HG03060 (cell line): ENCODE data around the gene DMBX1.

Experiments used
- ATAC-seq: cut with Tn5 transposase; IDR thresholded peaks from one replicate; pipeline ENCODE4 v1.9.1; 2021; ENCODE audit warnings: low read depth, moderate number of reproducible peaks; ENCODE audit not compliant: unreplicated experiment

DMBX1 gene

GRCh38 chr1:46489638-46490405 is at the start of gene DMBX1:
Gene DMBX1 (plus strand): TSS chr1:46489836. CDS start chr1:46507011, 17,175 bp downstream.
- ATAC-seq: no peak

DNA sequence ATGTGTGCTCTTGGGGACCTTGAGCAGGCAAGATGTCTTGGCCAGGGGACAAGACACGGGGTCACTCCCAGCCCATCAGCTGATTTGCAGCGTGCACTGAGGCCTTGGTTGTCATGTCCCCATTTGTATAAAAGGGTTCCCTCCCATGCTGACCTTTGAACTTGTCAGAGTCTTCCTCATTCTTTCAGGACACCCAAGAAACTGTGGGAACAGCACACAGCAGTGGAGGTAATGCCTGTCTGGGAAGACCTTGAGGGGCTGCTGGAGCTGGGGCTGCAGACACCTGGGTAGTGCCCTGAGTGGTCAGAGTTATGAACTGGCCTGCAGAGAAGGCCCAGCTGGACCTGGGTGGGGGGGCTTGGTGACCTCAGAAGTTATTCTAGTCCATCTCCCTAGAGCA is 49.2 kb upstream of the DMBX1 start:
- no peak for ATAC-seq

DNA sequence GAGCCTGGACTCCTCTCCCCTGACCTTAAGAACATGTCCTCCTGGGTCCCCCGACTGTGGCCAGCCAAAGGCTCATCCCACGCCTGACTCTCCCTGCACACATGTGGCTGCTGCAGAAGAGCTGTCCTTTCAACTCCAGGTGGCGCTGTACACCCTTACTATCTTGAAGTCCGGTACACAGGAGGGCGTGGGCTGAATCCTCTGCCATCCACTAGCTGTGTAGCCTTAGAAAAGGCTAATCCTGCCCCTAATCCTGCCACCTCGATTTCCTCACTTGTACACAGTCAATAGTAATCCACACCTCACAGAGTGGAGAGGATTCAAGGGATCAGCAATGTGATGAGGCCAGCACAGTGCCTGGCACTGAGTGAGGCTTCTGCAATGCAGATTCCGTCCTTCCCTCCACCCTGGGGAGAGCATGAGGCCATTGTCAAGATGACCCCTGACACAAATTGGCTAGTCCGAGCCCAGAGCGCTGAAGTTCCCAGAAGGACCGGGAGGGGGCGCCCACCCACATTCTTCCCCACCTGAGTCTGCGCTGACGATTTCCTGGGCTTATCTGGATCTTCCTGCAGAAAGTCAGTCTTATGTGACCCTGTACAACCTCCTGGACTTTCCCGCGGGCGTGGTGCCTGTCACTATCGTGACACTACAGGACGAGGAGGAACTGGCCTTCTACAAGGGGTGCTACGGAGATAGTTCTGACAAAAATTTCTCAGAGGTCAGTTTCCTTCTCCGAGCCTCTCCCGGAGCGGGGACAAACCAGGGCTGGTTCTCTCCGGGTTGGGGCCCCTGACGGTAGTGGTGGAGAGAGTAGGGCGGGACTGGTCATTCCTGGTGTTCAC is 47.1 kb upstream of the DMBX1 start:
- peak; percentile 75 for ATAC-seq

- no peak for ATAC-seq
Measured at GRCh38 chr1:46444466-46444865, 45.2 kb upstream of the DMBX1 start.

GRCh38 chr1:46445773-46446256 is 43.8 kb upstream of the DMBX1 start:
- no peak for ATAC-seq

DNA sequence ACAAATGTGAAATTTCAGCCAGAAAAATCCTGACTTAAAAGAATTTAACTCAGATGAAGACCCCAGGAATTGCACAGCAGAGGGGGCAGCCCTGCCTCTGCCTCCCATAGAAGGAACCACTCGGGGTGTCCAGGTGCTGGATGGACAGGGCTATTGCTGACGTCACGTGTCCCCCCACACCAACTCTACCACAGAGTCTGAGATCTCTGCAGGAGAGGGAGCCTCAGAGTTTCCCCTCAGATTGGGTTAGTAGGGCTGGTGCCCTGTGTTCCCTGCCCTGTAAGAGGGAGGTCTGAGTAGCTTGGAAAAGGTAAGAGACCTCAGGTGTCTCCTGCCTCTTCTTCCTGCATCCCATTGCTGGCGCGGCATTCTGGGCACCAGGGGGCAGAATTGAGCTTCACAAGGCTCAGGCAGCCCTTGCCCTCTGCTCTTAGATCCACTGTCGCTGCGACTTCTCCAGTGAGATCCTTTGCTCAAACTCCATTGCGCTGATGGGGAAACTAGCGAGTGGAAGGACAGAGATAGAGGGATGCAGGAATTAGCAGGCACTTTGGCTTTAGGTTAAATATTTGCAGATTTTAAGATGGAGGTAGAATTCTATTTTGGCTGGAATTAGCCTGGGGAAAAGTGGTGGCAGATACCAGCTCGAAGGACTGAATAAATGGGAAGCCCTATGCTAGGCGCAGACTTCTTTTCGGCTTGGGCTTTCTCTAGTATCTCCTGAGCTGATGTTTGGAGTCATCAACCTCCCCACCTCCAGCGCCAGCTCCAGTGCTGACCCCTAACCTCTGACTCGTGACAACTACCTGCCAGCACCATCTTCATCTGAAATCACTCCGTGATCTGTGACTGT is 42.8 kb upstream of the DMBX1 start:
- ATAC-seq: no peak

DNA sequence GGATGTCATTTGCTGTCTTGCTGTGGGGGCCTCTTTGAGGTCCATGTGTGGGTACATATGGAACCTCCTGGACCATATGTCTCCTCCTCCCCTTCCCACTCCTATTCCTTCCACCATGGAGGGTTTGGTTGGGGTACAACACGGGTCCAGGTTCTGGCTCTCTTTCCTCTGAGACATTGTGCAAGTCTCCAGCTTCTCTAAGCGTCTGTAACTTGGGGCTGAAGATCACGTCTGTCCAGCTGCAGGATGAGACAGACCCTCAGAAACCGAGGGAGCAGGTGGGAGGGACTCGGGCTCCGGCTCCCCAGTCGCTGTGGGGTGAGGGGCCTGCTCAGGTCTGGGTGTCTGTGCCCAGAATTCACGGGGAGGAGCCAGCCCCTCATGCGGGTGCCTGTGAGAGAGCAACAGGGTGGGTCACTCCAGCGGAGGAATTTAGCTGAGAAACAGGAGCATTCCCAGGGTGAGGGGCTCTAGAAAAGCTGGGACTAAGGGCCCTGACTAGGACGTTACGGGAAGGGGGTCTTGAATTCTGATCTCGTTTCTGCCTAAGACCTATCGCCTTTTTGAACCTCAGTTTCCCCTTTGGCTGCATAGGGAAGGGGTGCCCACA is 42.0 kb upstream of the DMBX1 start:
- ATAC-seq: no peak

- no peak for ATAC-seq
Measured at GRCh38 chr1:46448109-46448911, 41.3 kb upstream of the DMBX1 start.

- no peak for ATAC-seq
Measured at GRCh38 chr1:46449223-46450159, 40.1 kb upstream of the DMBX1 start.

GRCh38 chr1:46450160-46450517 is 39.5 kb upstream of the DMBX1 start:
- ATAC-seq: no peak

DNA sequence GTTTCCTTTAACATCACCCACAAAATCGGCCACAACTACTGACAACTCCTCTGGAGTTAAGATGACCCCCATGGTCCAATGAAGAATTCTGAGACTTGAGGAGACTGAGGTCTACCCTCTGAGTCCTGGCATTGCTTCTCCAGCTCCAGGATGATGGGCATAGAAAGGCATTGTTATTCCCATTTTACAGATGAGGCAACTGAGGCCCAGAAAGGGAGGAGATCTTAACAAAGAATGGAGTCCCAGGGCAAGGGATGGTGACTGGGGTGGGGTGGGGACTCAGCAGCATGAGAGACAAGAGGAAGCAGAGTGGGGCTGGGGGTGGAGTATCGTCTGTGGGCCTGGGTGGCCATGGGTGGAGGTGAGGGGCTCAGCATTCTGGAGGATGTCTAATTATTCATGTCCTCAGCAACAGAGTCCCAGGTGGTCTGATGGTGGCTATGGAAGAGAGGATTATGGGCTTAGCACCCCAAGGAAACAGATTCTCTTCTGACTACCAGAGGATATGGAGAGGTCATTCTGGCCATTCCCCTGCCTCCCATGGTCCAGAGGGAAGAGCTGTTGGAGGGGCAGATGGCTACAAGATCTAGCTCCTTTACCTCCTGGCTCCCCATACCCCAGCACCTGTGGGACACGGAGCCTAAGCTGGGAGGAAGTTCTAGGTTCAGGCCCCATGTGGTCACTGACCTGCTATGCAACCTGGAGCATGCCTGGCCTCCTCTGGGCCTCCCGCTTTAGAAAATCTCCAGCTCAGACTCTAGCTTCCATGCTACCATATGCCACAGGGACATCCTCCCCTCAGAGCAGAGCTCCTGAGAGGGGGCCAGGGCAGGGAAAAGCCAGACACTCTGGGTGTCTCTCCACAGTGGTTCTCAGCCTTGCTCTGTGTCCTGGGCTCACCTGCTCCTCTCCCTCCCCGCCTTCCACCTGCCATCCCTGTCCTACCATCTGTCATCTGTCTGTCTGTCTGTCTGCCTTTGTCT is 37.4 kb upstream of the DMBX1 start:
- ATAC-seq: no peak

DNA sequence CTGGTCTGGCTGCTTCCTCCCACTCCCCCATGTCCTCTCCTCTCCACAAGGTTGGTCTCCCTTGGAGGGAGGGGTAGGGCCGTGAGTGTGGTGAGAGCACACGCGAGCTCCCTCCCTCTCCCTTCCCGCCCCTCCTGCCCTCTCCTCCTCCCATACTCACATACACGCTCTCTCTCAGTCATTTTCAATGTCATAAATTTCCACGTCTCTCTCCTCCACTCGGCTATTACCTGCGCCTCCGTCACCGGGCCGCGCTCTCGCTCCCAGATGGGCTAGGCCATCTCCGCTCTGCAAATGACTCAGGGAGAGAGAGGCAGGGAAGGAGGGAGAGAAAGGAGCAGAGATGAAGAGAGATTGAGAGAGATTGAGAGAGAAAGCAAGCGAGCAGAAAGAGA is 36.7 kb upstream of the DMBX1 start:
- ATAC-seq: no peak

DNA sequence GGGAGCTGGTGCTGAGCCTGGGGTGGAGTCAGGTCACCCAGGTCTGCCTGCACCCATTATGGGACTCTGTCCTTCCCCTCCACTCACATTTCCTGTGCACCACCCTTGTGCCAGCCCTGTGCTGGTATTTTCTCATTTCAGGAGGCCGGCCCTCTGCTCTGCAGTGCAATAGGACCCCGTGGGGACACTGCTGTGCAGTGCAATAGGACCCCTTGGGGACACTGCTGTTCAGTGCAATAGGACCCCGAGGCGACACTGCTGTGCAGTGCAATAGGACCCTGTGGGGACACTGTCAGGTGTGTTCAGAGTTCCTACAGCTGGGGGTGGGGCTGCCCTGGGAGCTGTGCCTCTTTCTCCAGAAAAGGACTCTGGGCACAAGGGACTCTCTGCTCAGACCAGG is 36.2 kb upstream of the DMBX1 start:
- no peak for ATAC-seq

DNA sequence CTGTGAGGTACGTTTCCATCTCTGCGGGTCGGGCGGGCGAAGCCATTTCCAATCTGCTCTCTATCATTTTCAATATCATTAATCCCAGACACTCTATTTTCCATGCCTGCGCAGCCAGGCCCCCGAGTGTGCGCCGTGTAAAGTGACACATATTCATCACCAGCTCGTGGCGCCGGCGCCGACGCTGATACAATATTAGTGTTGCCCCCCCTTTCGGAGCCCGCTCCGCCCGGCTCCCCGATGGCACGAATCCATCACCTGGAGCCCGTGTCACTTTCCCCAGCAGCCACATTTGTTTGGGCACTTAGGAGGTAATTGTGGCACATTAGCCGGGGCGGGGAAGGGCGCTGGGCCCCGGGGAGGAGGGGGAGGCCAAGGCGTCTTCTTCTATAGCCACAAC is 33.7 kb upstream of the DMBX1 start:
- no peak for ATAC-seq

DNA sequence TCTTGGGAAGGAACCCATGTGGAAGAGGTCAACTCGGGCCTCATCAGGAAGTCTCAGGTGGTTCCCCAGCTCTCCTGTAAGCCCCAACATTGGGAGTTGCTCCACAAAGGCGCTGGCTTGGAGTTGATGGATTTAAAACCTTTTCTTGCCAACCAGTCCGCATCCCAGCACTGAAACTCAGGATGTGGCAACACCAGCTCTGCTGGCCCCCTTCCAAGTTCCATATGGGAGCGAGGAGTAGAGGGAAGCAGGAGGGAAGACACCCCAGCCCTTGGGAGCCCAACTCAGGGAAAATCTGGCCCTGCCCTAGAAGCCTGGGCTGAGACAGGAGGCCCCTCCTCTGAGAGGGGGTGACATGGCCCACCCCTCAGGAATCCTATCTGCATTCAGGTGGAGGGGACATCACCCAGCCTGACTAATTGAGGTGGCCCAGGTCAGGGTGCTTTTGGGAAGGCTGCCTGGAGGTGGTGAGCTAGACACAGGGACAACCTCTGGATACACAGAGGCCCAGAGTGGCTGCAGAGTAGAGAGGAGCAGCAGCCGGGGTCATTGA is 33.1 kb upstream of the DMBX1 start:
- ATAC-seq: no peak

DNA sequence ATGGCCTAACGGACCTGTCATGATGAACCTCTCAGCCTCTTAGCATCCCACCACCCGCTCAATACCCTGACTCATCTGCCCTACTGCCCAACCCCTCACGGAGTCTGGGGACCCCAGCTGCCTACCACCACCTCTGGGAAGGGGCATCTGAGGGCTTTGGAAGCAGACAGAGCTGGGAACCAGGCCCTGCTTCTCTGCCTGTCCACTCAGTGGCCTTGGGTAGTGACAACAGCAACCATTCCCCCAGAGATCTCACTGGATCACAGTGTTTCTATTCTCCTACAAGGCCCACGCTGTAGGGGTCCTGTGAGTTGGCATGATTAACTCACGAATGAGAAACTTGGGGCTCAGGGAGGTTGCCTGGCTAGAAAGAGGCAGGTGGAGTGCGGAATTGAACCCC is 32.5 kb upstream of the DMBX1 start:
- ATAC-seq: no peak

GRCh38 chr1:46458190-46458589 is 31.4 kb upstream of the DMBX1 start:
- no peak for ATAC-seq
